DMS153 treated with DMSO at 0.1 percent for 48 hours (cell line): ENCODE data around the gene IFNGR1.
"Not testable (repeated sequence)": the region's sequence is repeated elsewhere in the genome, so short reads cannot be mapped to it uniquely, and the experiment has no call there.

ENCODE experiments used
- DNase-seq: peaks from one replicate; lab custom pipeline; 2025; ENCODE audit not compliant: unreplicated experiment; lab: John Stamatoyannopoulos, UW

IFNGR1 gene

GRCh38 chr6:137236581-137237355 lies 17.6 kb upstream of the IFNGR1 start:
- DNase-seq, result no peak

GRCh38 chr6:137235686-137236085 lies 16.5 kb upstream of the IFNGR1 start:
- no peak for DNase-seq

- DNase-seq, result no peak
Observed at GRCh38 chr6:137233911-137234863, 15.0 kb upstream of the IFNGR1 start.

- DNase-seq, result no peak
Observed at GRCh38 chr6:137231895-137232294, 12.7 kb upstream of the IFNGR1 start.

GRCh38 chr6:137230956-137231555 lies 11.9 kb upstream of the IFNGR1 start:
- no peak for DNase-seq

- DNase-seq, result no peak
Observed at GRCh38 chr6:137230547-137230946, 11.4 kb upstream of the IFNGR1 start.

GRCh38 chr6:137229075-137229759 lies 10.0 kb upstream of the IFNGR1 start:
- no peak for DNase-seq

GRCh38 chr6:137227871-137228302 lies 8.7 kb upstream of the IFNGR1 start:
- no peak for DNase-seq

GRCh38 chr6:137226697-137227096 lies 7.5 kb upstream of the IFNGR1 start:
- DNase-seq, result no peak

GRCh38 chr6:137224799-137225198 lies 5.6 kb upstream of the IFNGR1 start:
- no peak for DNase-seq

GRCh38 chr6:137223370-137224131 lies 4.4 kb upstream of the IFNGR1 start:
- DNase-seq, result no peak

- DNase-seq, result no peak
Observed at GRCh38 chr6:137222381-137222780, 3.2 kb upstream of the IFNGR1 start.

GRCh38 chr6:137219664-137220252 lies 573 bp upstream of the IFNGR1 start:
- no peak for DNase-seq

- no peak for DNase-seq
Observed at GRCh38 chr6:137218473-137218916, 690 bp downstream of the IFNGR1 start.

GRCh38 chr6:137217801-137218472 lies 1.2 kb downstream of the IFNGR1 start:
- no peak for DNase-seq

GRCh38 chr6:137216875-137217553 lies 2.2 kb downstream of the IFNGR1 start:
- no peak for DNase-seq

GRCh38 chr6:137216106-137216505 lies 3.1 kb downstream of the IFNGR1 start:
- DNase-seq, result no peak

- DNase-seq, result not testable (repeated sequence)
Observed at GRCh38 chr6:137215630-137216029, 3.6 kb downstream of the IFNGR1 start.

- no peak for DNase-seq
Observed at GRCh38 chr6:137214931-137215330, 4.3 kb downstream of the IFNGR1 start.
